SH-SY5Y (cell line): ENCODE results near the gene MAST4.

ENCODE experiments used
- GATA2 ChIP-seq: IDR thresholded peaks from 2 replicates; pipeline ENCODE4 v1.6.1; 2011; ENCODE audit warnings: mild to moderate bottlenecking, low read depth, low read length
- GATA3 ChIP-seq: IDR thresholded peaks from 2 replicates; pipeline ENCODE4 v1.6.1; 2011; ENCODE audit warnings: low read depth, mild to moderate bottlenecking, low read length, moderate library complexity

DNA sequence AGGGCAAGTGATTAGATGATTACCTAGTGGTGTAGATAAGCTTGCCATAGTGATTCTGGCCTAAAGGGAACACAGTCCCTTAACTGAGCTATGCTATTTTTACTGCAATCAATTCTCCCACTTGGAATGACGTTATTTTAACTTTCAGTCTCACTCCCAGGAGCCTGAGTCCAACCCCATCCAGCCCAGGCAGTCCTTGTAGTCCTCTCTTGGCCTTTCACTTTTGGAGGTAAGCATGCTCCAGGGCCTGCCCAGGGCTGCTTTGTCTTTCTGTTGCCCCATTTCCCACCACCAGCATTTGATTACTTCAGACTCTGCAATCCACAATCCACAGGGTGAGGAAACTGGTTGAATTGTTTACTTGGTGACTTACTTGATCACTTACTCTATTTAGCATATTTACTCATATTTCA, 367.4 kb downstream of the MAST4 start:
- TF ChIP-seq GATA3 (no peak), GATA2 (no peak)
